ENCODE results near the gene RRAS. TPM values are rescaled to one million over a fixed set of nuclear protein-coding genes. Genes with fewer than 3 reads are reported as not detected.
"Not testable (repeated sequence)": the region's sequence is repeated elsewhere in the genome, so short reads cannot be mapped to it uniquely, and the experiment has no call there.

Gene RRAS
- total RNA-seq, 4 donors from 2014 or later, result 24.0 to 44.5 (median 28.8) TPM

DNA sequence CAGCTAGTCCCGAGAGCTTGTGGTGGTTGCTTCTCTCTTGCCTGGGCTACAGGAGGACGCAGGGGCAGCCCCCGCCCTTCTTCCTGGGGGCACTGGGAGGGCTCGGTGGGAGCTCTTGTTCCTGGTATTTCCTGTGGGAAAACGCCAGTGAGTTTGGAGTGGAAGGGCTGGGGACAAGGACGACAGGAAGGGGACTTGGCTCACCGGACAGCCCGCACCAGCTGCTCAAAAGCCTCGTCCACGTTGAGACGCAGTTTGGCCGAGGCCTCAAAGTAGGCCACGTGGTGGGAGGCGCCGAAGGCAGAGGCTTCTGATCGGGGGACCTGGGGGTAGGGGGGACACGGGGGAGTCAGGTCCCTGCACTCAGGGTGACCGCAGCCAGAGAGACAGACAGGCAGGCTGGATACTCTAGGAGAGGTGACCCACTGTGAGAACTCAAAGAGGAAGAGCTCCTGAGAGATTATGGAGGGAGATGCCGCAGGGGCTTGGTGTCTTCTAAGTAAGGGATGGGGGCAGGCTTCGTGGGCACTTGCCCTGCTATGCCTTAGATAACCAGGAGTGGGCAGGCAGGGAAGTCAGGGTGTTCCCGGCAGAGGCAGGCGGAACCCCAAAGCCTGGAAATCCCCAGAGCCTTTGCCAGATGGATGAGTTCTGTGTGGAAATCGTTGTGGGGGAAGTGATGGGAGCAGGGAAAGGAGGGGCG lies 4.3 kb downstream of the RRAS start:
- H3K27me3 ChIP-seq, result no peaks in the 10 kb centered on the region
- H3K4me1 ChIP-seq, result peaks cover 7 to 39% of the 10 kb centered on the region in 2 donors
- peak overlapping the region in 1 of 3 donors; percentile 18 for H3K27ac ChIP-seq
- H3K4me3 ChIP-seq (replicated peaks in 1 of 3), result no peak overlapping the region
- TF ChIP-seq, protein P1, sequence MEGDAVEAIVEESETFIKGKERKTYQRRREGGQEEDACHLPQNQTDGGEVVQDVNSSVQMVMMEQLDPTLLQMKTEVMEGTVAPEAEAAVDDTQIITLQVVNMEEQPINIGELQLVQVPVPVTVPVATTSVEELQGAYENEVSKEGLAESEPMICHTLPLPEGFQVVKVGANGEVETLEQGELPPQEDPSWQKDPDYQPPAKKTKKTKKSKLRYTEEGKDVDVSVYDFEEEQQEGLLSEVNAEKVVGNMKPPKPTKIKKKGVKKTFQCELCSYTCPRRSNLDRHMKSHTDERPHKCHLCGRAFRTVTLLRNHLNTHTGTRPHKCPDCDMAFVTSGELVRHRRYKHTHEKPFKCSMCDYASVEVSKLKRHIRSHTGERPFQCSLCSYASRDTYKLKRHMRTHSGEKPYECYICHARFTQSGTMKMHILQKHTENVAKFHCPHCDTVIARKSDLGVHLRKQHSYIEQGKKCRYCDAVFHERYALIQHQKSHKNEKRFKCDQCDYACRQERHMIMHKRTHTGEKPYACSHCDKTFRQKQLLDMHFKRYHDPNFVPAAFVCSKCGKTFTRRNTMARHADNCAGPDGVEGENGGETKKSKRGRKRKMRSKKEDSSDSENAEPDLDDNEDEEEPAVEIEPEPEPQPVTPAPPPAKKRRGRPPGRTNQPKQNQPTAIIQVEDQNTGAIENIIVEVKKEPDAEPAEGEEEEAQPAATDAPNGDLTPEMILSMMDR (IDR thresholded peaks at IDR 0.05), result no peak
- TF ChIP-seq POLR2A (IDR thresholded peaks at IDR 0.05), result no peak
- H3K9me3 ChIP-seq, result no peaks in the 10 kb centered on the region
- peak in 1 of 2 donors; percentile 20 for DNase-seq
- no peaks in the 10 kb centered on the region for H3K36me3 ChIP-seq
- intact Hi-C loops (cut with DNase I), result loop anchor here (5.0 kb wide), 1 partner anchor 38 kb away; no protein-coding TSS in a partner anchor
- 31 to 36% methylated on average over 22 to 24 of the region's 24 CpGs for WGBS, 2 donors

DNA sequence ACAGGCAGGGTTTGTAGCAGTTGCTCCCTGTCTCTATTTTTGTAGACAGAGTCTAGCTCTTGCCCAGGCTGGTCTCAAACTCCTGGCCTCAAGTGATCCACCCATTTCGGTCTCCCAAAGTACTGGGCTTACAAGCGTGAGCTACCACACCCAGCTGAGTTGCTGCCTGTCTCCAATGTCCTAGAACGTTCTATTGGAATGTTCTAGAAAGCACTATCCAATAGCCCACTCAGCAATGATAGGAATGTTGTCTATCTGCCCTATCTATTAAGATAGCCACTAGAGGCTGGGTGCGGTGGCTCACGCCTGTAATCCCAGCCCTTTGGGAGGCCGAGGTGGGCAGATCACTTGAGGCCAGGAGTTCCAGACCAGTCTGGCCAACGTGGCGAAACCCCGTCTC lies 6.7 kb downstream of the RRAS start:
- peaks cover 2 to 28% of the 10 kb centered on the region in 2 donors for H3K4me1 ChIP-seq
- WGBS, 2 donors, result 58 to 67% methylated on average over 8 to 9 of the region's 9 CpGs
- H3K9me3 ChIP-seq; intact Hi-C loops (cut with DNase I); DNase-seq; H3K27ac ChIP-seq; H3K4me3 ChIP-seq (replicated peaks in 1 of 3); H3K27me3 ChIP-seq; H3K36me3 ChIP-seq: not testable (repeated sequence)

DNA sequence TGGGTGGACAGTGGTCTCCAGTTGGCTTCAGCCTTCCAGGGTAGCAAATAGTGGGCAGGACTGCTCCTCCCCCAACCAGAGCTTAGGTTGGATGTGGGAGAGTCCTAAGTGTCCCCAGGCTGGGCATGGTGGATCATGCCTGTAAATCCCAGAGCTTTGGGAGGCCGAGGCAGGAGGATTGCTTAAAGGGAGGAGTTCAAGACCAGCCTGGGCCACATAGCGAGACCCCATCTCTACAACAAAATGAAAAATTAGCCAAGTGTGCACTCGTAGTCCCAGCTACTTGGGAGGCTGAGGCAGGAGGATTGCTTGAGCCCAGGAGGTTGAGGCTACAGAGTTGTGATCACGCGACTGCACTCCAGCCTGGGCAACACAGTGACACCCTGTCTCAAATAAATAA lies 7.4 kb downstream of the RRAS start:
- H3K4me3 ChIP-seq (replicated peaks in 1 of 3), result no peak overlapping the region
- no peaks in the 10 kb centered on the region for H3K36me3 ChIP-seq
- H3K27me3 ChIP-seq, result no peaks in the 10 kb centered on the region
- H3K27ac ChIP-seq, result no peak overlapping the region
- peaks cover 0 to 21% of the 10 kb centered on the region in 2 donors for H3K4me1 ChIP-seq
- no peaks in the 10 kb centered on the region for H3K9me3 ChIP-seq
- DNase-seq, result no peak
- TF ChIP-seq, protein P1 (IDR thresholded peaks at IDR 0.05), result no peak
- no peak for TF ChIP-seq POLR2A (IDR thresholded peaks at IDR 0.05)
- 96% methylated on average over 5 of the region's 5 CpGs for WGBS, 2 donors
- intact Hi-C loops (cut with DNase I), result no loop called here

DNA sequence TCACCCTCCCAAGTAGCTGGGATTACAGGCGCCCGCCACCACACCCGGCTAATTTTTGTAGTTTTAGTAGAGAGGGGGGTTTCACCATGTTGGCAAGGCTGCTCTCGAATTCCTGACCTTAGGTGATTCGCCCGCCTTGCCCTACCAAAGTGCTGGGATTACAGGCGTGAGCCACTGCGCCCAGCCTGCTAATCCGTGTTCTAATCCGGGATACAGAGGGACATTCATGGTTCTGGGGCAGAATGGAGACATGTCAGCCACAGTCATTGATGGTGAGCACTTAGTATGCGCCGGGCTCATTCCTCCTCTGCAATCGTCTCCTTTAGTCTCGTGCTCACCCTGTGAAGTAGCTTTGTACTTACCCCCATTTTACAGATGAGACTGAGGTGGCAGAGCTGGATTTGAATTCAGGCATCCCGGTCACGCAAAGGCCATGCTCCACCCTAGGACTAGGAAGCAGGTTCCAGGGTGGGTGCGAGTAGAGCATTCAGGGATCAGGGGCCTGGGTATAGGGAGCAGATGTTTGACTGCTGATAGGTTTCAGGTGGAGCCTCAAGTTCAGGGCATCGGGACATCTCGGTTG lies 8.2 kb downstream of the RRAS start:
- Histone ChIP-seq H3K4me1 (peaks cover 3 to 23% of the 10 kb centered on the region in 2 donors), H3K27ac (no peak overlapping the region)

DNA sequence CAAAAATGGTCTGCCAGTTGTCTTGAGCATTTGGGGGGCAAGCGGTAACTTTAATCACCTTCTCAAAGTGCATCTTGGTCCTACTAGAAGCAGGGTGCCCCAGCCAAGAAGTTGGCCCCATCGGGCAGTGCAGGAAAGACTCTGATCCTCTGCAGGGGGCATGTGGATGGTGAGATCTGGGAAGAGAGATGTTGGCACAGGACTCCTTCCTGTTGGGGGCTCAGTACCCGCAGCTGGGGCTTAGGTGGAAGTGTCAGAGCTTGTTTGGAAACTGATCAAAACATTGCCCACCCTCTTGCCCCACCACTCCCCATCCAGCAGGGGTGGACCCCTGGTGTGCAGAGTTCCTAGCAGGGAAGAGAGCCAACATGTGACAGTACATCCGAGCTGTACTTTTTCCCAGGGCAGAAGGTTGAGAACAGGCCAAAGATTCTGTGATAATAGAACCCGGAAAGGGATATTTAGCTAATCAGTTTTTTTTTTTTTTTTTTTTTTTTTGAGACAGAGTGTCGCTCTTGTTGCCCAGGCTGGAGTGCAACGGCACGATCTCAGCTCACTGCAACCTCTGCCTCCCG lies 8.8 kb downstream of the RRAS start:
- no peak overlapping the region for H3K4me3 ChIP-seq (replicated peaks in 1 of 3)
- intact Hi-C loops (cut with DNase I), result no loop called here
- DNase-seq, result no peak
- 40 to 46% methylated on average over 8 to 9 of the region's 9 CpGs for WGBS, 2 donors
- H3K4me1 ChIP-seq, result peaks cover 5 to 28% of the 10 kb centered on the region in 2 donors
- no peak overlapping the region for H3K27ac ChIP-seq
- H3K27me3 ChIP-seq, result no peaks in the 10 kb centered on the region
- no peaks in the 10 kb centered on the region for H3K36me3 ChIP-seq
- H3K9me3 ChIP-seq, result no peaks in the 10 kb centered on the region
- TF ChIP-seq POLR2A (IDR thresholded peaks at IDR 0.05), result no peak
- TF ChIP-seq, protein P1 (IDR thresholded peaks at IDR 0.05), result no peak

More for the DNA sequence above, 8.2 kb downstream of the RRAS start:
- no peaks in the 10 kb centered on the region for H3K27me3 ChIP-seq
- 83 to 87% methylated on average over 19 of the region's 19 CpGs for WGBS, 2 donors
- intact Hi-C loops (cut with DNase I), result no loop called here
- TF ChIP-seq POLR2A (IDR thresholded peaks at IDR 0.05), result no peak
- TF ChIP-seq, protein P1 (IDR thresholded peaks at IDR 0.05), result no peak
- no peaks in the 10 kb centered on the region for H3K36me3 ChIP-seq
- H3K9me3 ChIP-seq, result no peaks in the 10 kb centered on the region
- DNase-seq, result no peak
- no peak overlapping the region for H3K4me3 ChIP-seq (replicated peaks in 1 of 3)

Measured in thyroid gland (tissue), 4 donors.